HG02852 (cell line): ENCODE measurements around the gene SEC16A.

Experiments
- ATAC-seq: cut with Tn5 transposase; IDR thresholded peaks from one replicate; pipeline ENCODE4 v1.9.1; 2021; ENCODE audit warnings: mild to moderate bottlenecking, moderate library complexity; ENCODE audit not compliant: unreplicated experiment

SEC16A gene

GRCh38 chr9:136467766-136468165 is 15.1 kb downstream of the SEC16A start:
- no peak for ATAC-seq

GRCh38 chr9:136466155-136466541 is 16.7 kb downstream of the SEC16A start:
- ATAC-seq: no peak

GRCh38 chr9:136465500-136466154 is 17.2 kb downstream of the SEC16A start:
- ATAC-seq: no peak

DNA sequence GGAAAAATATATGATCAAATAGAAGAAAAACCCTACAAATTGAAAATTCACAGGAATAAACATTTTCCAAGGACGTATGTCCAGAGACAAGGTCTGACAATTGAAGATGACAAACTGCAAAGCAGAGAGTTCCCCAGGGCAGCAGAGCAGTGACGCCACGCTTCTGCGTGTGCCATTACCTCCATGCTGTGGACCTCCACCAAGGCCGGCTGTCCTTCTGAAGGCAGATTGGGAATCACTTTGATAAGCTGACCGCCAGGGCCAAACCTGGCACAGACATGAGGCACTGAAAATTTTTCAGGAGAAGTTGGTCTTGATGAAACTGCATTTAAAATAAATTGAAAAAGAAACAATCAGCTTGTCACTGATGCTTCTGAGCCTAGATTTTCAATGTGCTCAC is 18.6 kb downstream of the SEC16A start:
- ATAC-seq: no peak

- ATAC-seq: no peak
Measured at GRCh38 chr9:136463578-136463977, 19.3 kb downstream of the SEC16A start.

- no peak for ATAC-seq
Measured at GRCh38 chr9:136462664-136463063, 20.2 kb downstream of the SEC16A start.

DNA sequence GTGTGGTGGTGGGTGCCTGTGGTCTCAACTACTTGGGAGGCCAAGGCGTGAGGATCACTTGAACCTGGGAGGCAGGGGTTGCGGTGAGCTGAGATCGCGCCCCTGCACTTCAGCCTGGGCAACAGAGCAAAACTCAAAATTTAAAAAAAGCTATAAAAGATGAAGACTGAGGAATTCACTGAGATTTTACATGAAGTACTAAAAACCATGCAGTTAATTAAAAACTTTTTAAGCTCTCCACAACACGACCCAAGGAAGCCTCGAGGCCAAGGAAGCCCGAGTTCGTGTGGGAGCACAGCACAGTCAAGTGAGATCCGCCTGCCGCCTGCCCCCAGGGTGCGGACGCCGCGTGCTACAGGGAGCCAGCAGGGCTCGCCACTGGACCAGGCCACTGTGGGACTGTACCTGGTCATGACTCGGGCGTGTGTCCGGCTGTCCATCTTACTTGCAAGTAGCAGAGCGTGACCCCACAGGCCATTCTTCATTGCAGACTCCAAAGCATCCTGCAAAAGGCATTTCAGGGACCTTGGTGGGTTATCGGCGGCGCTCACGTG is 22.0 kb downstream of the SEC16A start:
- ATAC-seq: no peak

DNA sequence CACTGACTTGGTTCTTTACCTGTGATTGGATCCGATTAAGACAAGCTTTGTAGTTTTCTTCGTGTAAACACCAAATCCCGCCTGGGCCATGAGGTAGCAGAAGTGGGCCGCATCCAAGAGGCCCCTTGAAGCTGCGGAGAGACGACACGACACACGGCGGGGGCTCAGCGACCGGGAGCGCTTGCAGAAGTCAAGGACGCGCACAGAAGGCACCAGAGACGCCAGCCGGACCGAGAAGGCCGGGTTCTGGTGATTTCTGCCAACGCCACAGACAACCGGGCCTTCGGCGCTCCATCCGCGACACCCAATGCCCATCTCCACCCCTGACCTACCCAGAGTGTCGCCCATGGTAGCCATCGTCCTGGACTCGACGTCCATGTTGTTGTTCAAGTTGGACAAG is 23.4 kb downstream of the SEC16A start:
- ATAC-seq: no peak

- no peak for ATAC-seq
Measured at GRCh38 chr9:136457326-136457725, 25.5 kb downstream of the SEC16A start.

- no peak for ATAC-seq
Measured at GRCh38 chr9:136456258-136456657, 26.6 kb downstream of the SEC16A start.

GRCh38 chr9:136455043-136456002 is 27.5 kb downstream of the SEC16A start:
- ATAC-seq: no peak

DNA sequence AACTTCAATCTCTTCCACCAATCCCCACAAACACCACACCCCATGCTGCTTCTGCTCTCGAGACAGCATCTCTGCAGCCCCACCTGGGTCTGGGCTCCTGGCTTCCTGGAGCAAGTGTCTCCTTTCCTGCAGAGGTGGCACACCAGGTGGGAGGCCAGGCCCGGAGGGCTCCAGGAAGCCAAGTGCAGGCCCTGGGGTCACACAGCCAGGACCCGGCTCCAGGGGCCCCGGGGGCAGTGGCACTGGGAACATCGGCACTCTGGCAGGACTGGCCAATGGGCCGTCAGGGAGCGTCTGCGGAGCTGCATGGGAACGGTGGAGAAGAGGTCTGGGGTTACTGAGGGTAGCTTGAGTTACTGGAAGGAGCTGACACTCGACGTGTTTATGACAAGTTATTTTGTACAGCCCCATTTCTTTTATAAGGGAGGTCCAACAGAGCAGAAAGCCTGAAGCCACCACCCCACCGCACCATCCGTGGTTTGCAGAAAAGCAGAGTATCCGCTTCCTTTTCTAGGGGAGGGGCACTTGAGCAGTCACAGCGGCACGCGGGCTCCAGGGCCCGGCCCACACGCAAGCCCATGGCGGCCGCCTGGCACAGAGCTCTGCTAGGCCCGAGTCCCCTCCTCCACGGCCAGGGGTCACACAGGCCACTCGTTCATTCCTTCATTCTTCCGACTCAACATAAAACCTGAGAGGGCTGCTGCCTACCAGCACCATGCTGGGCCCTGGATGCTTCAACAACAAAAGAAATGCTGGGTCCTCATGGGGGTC is 28.6 kb downstream of the SEC16A start:
- ATAC-seq: no peak

DNA sequence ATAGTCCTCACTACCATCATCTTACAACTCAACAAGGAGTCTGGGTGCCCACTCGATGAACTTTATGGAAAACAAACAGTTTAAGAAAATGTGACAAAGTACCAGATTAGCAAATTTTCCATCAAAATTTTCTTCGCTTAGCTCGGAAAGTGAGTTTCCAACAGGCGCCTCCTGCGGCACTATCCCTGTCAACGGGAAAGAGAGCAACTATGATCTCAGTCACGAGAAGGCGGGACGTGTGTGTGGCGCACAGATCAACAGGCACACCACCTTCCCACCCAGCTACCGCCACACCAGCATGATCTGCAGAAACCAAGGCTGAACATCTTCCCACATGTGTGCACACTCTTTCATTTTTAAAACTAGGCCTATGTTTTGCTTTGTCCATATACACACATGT is 29.5 kb downstream of the SEC16A start:
- ATAC-seq: no peak

DNA sequence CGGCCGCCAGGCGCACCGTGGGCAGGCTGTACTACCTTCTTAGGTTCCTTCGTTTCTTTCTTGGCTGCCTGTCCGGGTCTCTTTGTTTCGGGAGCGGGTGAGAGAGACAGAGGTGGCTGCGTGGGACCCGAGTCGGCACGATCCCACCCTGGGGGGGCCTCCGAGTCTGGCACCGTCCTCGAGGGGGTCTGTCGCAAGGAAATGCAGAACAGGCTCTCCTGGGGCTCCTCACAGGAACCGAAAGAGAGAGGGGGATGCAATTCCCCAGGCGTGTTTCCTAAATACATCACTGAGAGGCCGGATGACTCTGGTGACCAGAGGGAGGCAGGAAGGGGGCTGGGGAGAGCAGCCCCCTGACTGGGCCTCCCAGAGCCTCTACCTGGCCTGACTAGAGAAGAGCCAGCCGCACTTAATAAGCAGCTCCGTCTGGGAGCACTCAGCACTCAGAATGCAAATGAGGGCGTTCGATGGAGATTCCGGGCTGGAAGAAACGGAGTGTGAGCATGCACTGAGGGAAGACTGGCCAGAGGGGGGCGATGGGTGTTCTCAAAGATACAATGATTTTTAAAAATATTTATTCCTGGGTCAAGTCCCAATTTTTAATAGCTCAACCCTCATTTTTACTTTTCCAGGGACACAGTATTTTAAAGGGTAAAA is 31.5 kb downstream of the SEC16A start:
- no peak for ATAC-seq

GRCh38 chr9:136448655-136449054 is 34.2 kb downstream of the SEC16A start:
- ATAC-seq: no peak

DNA sequence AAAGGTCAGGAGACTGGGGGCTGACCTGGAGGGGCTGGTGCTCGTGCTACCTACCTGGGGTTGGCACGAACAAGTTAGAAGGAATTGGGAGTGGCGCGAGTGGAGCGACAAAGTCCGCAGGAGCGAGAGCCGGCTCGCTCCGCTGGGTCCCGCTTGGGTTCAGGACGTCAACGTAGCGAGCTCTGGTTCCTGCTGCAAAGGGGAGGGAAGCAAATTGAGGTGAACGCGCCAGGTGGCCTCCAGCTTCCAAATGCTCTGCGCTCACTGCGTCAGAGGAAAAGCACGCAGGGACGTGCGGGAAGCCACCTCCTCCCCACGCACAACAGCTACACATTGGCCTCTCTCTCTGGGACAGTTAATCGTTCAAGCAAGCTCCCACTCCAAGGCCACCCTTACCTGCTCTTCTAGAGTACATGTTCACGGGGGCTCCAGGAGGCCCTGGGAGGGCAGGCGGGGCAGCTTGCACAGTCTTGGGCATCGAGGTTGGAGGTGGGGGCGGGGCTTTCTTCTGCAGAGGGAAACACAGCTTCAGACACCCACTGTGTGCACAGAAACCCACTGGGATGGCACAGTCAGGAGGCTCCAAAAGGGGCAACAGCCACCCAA is 35.6 kb downstream of the SEC16A start:
- no peak for ATAC-seq

DNA sequence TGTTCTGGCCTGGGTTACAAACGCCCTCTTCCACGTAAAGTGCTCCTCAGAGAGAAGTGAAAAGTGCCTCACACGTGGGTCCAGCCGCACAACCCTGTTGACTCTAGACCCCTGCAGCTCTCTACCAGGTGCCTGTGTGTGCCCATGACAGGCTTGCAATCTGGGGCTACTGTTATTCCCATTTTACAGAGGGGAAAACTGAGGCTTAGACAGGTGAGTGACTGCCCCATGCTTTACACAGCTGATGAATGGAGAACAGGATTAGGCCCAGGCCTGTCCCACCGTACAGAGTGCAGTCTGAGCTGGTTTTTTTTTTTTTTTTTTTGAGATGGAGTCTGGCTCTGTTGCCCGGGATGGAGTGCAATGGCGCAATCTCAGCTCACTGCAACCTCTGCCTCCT is 37.0 kb downstream of the SEC16A start:
- no peak for ATAC-seq

- no peak for ATAC-seq
Measured at GRCh38 chr9:136444102-136444501, 38.7 kb downstream of the SEC16A start.

- no peak for ATAC-seq
Measured at GRCh38 chr9:136443687-136444086, 39.2 kb downstream of the SEC16A start.

GRCh38 chr9:136443087-136443486 is 39.8 kb downstream of the SEC16A start:
- no peak for ATAC-seq
